ENCODE measurements around the gene SOCS1.

SOCS1 gene

DNA sequence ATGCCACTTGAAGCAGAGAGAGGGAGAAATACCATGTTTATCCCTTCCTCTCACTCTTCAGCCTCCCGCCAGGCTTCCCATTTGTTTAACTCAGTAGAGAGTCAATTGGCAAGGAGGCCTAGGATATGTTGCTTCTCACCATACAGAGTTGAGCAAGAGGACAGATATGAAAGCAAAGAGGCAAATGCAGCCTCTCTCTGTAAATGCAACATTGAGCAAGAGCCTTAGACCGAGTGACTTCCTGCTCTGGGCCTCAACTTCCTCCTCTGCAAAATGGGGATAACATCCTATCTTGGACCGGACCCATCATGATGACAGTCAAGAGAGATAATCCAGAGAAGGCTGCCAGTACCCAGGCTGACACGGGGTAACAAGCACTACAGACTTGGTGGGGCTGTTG lies 36.8 kb downstream of the SOCS1 start:
- Histone ChIP-seq H3K9ac (ENCODE audit: low read length) (no peak overlapping the region), H3K4me1 (ENCODE audit: control insufficient read depth, low read depth, low read length) (no peaks in the 10 kb centered on the region), H3K4me3 (ENCODE audit: low read length) (no peak overlapping the region), H3K27ac (ENCODE audit: low read depth, low read length) (no peak overlapping the region), H2BK15ac (replicated peaks; ENCODE audit: low read depth) (no peak overlapping the region), H3K36me3 (ENCODE audit: control insufficient read depth, insufficient read depth, low read length) (peaks cover 2% of the 10 kb centered on the region), H3K79me1 (ENCODE audit: low read length) (no peaks in the 10 kb centered on the region), H3K18ac (ENCODE audit: low read length) (no peak overlapping the region), H3K4me2 (ENCODE audit: low read length) (no peak overlapping the region), H3K23ac (ENCODE audit: low read length) (no peak overlapping the region), H3K27me3 (ENCODE audit: insufficient read depth, low read length, poor library complexity) (no peaks in the 10 kb centered on the region), H4K5ac (ENCODE audit: low read length) (no peak overlapping the region), H2BK120ac (ENCODE audit: low read depth, low read length) (no peak overlapping the region), H3K56ac (ENCODE audit: low read length) (no peak overlapping the region), H4K8ac (ENCODE audit: low read depth, low read length) (no peak overlapping the region), H3K79me2 (ENCODE audit: control insufficient read depth, insufficient read depth, low read length) (no peaks in the 10 kb centered on the region), H2BK5ac (ENCODE audit: low read length) (no peak overlapping the region), H2AK5ac (ENCODE audit: low read length) (no peak overlapping the region), H3K4ac (ENCODE audit: low read depth, low read length) (no peak overlapping the region)
- DNase-seq = no peak
- no CpG with 5 or more reads among the region's 4 CpGs for WGBS (ENCODE audit: extremely low coverage, insufficient coverage, low lambda C conversion rate)

GRCh38 chr16:11218604-11218962 lies 37.4 kb downstream of the SOCS1 start:
- H3K4me3 ChIP-seq (ENCODE audit: low read length) = no peak overlapping the region
- H4K5ac ChIP-seq (ENCODE audit: low read length) = no peak overlapping the region
- H3K4me2 ChIP-seq (ENCODE audit: low read length) = no peak overlapping the region
- H2BK120ac ChIP-seq (ENCODE audit: low read depth, low read length) = no peak overlapping the region
- no peak overlapping the region for H2BK5ac ChIP-seq (ENCODE audit: low read length)
- H2BK15ac ChIP-seq (replicated peaks; ENCODE audit: low read depth) = no peak overlapping the region
- no peak overlapping the region for H3K27ac ChIP-seq (ENCODE audit: low read depth, low read length)
- H3K4ac ChIP-seq (ENCODE audit: low read depth, low read length) = no peak overlapping the region
- peak; percentile 31 for DNase-seq
- no peak overlapping the region for H4K8ac ChIP-seq (ENCODE audit: low read depth, low read length)
- no peak overlapping the region for H3K9ac ChIP-seq (ENCODE audit: low read length)
- no peak overlapping the region for H3K56ac ChIP-seq (ENCODE audit: low read length)
- H3K23ac ChIP-seq (ENCODE audit: low read length) = no peak overlapping the region
- H3K79me2 ChIP-seq (ENCODE audit: control insufficient read depth, insufficient read depth, low read length) = no peaks in the 10 kb centered on the region
- H3K36me3 ChIP-seq (ENCODE audit: control insufficient read depth, insufficient read depth, low read length) = peaks cover 2% of the 10 kb centered on the region
- H3K4me1 ChIP-seq (ENCODE audit: control insufficient read depth, low read depth, low read length) = no peaks in the 10 kb centered on the region
- H3K79me1 ChIP-seq (ENCODE audit: low read length) = no peaks in the 10 kb centered on the region
- H2AK5ac ChIP-seq (ENCODE audit: low read length) = no peak overlapping the region
- WGBS (ENCODE audit: extremely low coverage, insufficient coverage, low lambda C conversion rate) = no CpG with 5 or more reads among the region's 1 CpG
- no peaks in the 10 kb centered on the region for H3K27me3 ChIP-seq (ENCODE audit: insufficient read depth, low read length, poor library complexity)
- H3K18ac ChIP-seq (ENCODE audit: low read length) = no peak overlapping the region

DNA sequence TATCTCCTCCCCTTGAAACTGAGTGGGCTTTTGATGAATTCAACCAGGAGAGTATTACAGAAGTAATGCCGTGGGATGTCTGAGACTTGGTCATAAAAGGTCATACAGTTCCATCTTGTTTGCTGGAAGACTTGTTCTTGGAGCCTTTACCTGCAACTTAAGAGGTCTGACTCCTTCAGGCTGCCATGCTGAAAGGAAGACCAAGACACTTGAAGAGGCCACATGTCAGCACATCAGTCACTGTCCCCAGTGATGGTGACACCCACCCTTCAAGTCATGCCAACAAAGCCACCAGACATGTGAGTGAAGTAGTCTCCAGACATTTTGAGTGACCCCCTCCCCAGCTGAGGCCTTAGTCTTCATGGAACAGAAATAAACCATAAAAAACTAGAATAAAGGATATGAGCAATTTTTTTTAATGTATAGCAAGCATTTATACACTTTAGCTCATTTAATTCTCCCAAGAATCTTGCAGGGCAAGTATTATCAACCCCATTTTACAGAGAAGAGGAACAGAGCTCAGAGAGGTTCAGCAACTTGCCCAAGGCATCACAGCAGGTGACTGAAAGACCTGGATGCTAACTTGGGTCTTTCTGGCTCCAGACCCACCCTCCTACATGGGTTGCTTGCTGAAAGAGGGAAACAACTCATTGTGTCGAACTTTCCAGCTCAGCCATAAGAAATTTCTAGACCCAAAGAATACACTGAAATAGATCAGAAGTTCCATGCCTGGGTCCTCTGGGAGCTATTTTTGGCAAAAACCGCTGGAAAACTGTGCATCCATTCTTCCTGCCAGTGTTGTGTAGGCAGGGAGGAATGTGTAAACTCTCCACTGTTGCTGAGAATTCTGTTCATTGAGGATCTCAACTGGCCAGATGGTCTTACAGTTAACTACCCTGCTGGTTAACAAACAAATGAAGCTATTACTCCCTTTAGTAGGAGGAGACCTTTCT lies 38.1 kb downstream of the SOCS1 start:
- no CpG with 5 or more reads among the region's 3 CpGs for WGBS (ENCODE audit: extremely low coverage, insufficient coverage, low lambda C conversion rate)
- H3K79me1 ChIP-seq (ENCODE audit: low read length) = no peaks in the 10 kb centered on the region
- peaks cover 2% of the 10 kb centered on the region for H3K36me3 ChIP-seq (ENCODE audit: control insufficient read depth, insufficient read depth, low read length)
- H3K27ac ChIP-seq (ENCODE audit: low read depth, low read length) = no peak overlapping the region
- H2BK15ac ChIP-seq (replicated peaks; ENCODE audit: low read depth) = no peak overlapping the region
- no peak overlapping the region for H4K8ac ChIP-seq (ENCODE audit: low read depth, low read length)
- no peak overlapping the region for H2BK120ac ChIP-seq (ENCODE audit: low read depth, low read length)
- H2BK5ac ChIP-seq (ENCODE audit: low read length) = no peak overlapping the region
- no peaks in the 10 kb centered on the region for H3K79me2 ChIP-seq (ENCODE audit: control insufficient read depth, insufficient read depth, low read length)
- no peak overlapping the region for H2AK5ac ChIP-seq (ENCODE audit: low read length)
- H3K23ac ChIP-seq (ENCODE audit: low read length) = no peak overlapping the region
- no peak overlapping the region for H3K56ac ChIP-seq (ENCODE audit: low read length)
- no peak overlapping the region for H3K4me2 ChIP-seq (ENCODE audit: low read length)
- H3K4me3 ChIP-seq (ENCODE audit: low read length) = no peak overlapping the region
- no peak overlapping the region for H3K9ac ChIP-seq (ENCODE audit: low read length)
- H3K4ac ChIP-seq (ENCODE audit: low read depth, low read length) = no peak overlapping the region
- DNase-seq = no peak
- no peaks in the 10 kb centered on the region for H3K4me1 ChIP-seq (ENCODE audit: control insufficient read depth, low read depth, low read length)
- no peak overlapping the region for H3K18ac ChIP-seq (ENCODE audit: low read length)
- H3K27me3 ChIP-seq (ENCODE audit: insufficient read depth, low read length, poor library complexity) = no peaks in the 10 kb centered on the region
- H4K5ac ChIP-seq (ENCODE audit: low read length) = no peak overlapping the region

GRCh38 chr16:11215935-11216556 lies 40.0 kb downstream of the SOCS1 start:
- Histone ChIP-seq H3K56ac (ENCODE audit: low read length) (no peak overlapping the region), H3K79me2 (ENCODE audit: control insufficient read depth, insufficient read depth, low read length) (no peaks in the 10 kb centered on the region)
- no CpG with 5 or more reads among the region's 3 CpGs for WGBS (ENCODE audit: extremely low coverage, insufficient coverage, low lambda C conversion rate)

DNA sequence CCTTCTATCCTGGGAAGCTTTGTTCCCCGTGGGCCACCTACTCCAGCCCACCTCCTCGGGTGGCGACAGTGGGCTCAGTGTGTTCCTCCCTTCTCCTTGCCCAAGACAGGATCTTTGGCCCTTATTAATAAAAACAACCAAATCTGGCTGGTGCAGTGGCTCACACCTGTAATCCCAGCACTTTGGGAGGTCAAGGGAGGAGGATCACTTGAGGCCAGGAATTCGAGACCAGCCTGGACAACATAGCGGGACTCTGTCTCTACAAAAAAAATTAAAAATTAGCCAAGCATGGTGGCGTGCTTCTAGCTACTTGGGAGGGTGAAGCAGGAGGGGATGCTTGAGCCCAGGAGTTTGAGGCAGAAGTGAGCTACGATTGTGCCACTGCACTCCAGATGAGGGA lies 42.2 kb downstream of the SOCS1 start:
- WGBS (ENCODE audit: extremely low coverage, insufficient coverage, low lambda C conversion rate) = no CpG with 5 or more reads among the region's 7 CpGs
- H3K18ac ChIP-seq (ENCODE audit: low read length) = no peak overlapping the region
- no peak for DNase-seq

More at GRCh38 chr16:11215935-11216556, 40.0 kb downstream of the SOCS1 start:
- Histone ChIP-seq H3K79me1 (ENCODE audit: low read length) (no peaks in the 10 kb centered on the region), H3K23ac (ENCODE audit: low read length) (no peak overlapping the region), H3K27ac (ENCODE audit: low read depth, low read length) (no peak overlapping the region), H2BK15ac (replicated peaks; ENCODE audit: low read depth) (no peak overlapping the region), H3K18ac (ENCODE audit: low read length) (no peak overlapping the region), H2BK120ac (ENCODE audit: low read depth, low read length) (no peak overlapping the region), H3K27me3 (ENCODE audit: insufficient read depth, low read length, poor library complexity) (no peaks in the 10 kb centered on the region), H3K4me1 (ENCODE audit: control insufficient read depth, low read depth, low read length) (no peaks in the 10 kb centered on the region), H3K4ac (ENCODE audit: low read depth, low read length) (no peak overlapping the region), H3K4me3 (ENCODE audit: low read length) (no peak overlapping the region), H3K36me3 (ENCODE audit: control insufficient read depth, insufficient read depth, low read length) (peaks cover 2% of the 10 kb centered on the region), H2BK5ac (ENCODE audit: low read length) (no peak overlapping the region), H4K5ac (ENCODE audit: low read length) (no peak overlapping the region), H2AK5ac (ENCODE audit: low read length) (no peak overlapping the region), H3K9ac (ENCODE audit: low read length) (no peak overlapping the region), H4K8ac (ENCODE audit: low read depth, low read length) (no peak overlapping the region), H3K4me2 (ENCODE audit: low read length) (no peak overlapping the region)
- DNase-seq = no peak

More for the DNA sequence above, 42.2 kb downstream of the SOCS1 start:
- no peak overlapping the region for H3K27ac ChIP-seq (ENCODE audit: low read depth, low read length)
- no peak overlapping the region for H4K8ac ChIP-seq (ENCODE audit: low read depth, low read length)
- H3K79me1 ChIP-seq (ENCODE audit: low read length) = no peaks in the 10 kb centered on the region
- no peak overlapping the region for H4K5ac ChIP-seq (ENCODE audit: low read length)
- H3K36me3 ChIP-seq (ENCODE audit: control insufficient read depth, insufficient read depth, low read length) = no peaks in the 10 kb centered on the region
- H3K4me1 ChIP-seq (ENCODE audit: control insufficient read depth, low read depth, low read length) = no peaks in the 10 kb centered on the region
- H3K9ac ChIP-seq (ENCODE audit: low read length) = no peak overlapping the region
- H2BK15ac ChIP-seq (replicated peaks; ENCODE audit: low read depth) = no peak overlapping the region
- no peak overlapping the region for H2BK5ac ChIP-seq (ENCODE audit: low read length)
- no peak overlapping the region for H3K4me3 ChIP-seq (ENCODE audit: low read length)
- H3K4me2 ChIP-seq (ENCODE audit: low read length) = no peak overlapping the region
- no peak overlapping the region for H2AK5ac ChIP-seq (ENCODE audit: low read length)
- H3K4ac ChIP-seq (ENCODE audit: low read depth, low read length) = no peak overlapping the region
- H3K79me2 ChIP-seq (ENCODE audit: control insufficient read depth, insufficient read depth, low read length) = no peaks in the 10 kb centered on the region
- H2BK120ac ChIP-seq (ENCODE audit: low read depth, low read length) = no peak overlapping the region
- no peak overlapping the region for H3K23ac ChIP-seq (ENCODE audit: low read length)
- H3K27me3 ChIP-seq (ENCODE audit: insufficient read depth, low read length, poor library complexity) = no peaks in the 10 kb centered on the region
- H3K56ac ChIP-seq (ENCODE audit: low read length) = no peak overlapping the region
